Liver (tissue), 9 donors: Measurements from ENCODE around the gene RBMS3. TPM values are rescaled to one million over a fixed set of nuclear protein-coding genes. Genes with fewer than 3 reads are reported as not detected.

Experiments
- DNase-seq: peaks from one replicate; pipeline ENCODE4 v3.0.0-alpha.2; 2017; ENCODE audit warnings: low spot score
- H3K27ac ChIP-seq, 2 donors: one replicate each; pipeline ENCODE4 v1.7.0; 2013; ENCODE audit warnings: inconsistent platforms in 2 of 2, low read length in 2 of 2, control low read depth in 1 of 2, low read depth in 1 of 2, mild to moderate bottlenecking in 1 of 2
- H3K27me3 ChIP-seq, 4 donors: one replicate each; pipeline versions ENCODE4 v1.6.1 to v1.7.0; 2013; ENCODE audit warnings: low read length in 3 of 4, inconsistent platforms in 1 of 4, mild to moderate bottlenecking in 1 of 4, moderate library complexity in 1 of 4; ENCODE audit not compliant: control insufficient read depth in 4 of 4, insufficient read depth in 4 of 4
- H3K36me3 ChIP-seq, 4 donors: one replicate each; pipeline versions ENCODE4 v1.6.1 to v1.7.0; 2013; ENCODE audit warnings: low read length in 3 of 4, mild to moderate bottlenecking in 3 of 4, low read depth in 1 of 4, moderate library complexity in 1 of 4; ENCODE audit not compliant: control insufficient read depth in 4 of 4, insufficient read depth in 3 of 4
- H3K4me1 ChIP-seq, 4 donors: one replicate each; pipeline versions ENCODE4 v1.6.1 to v1.7.0; 2013; ENCODE audit warnings: low read length in 3 of 4, mild to moderate bottlenecking in 3 of 4, moderate library complexity in 1 of 4; ENCODE audit not compliant: control insufficient read depth in 4 of 4, insufficient read depth in 4 of 4
- H3K4me3 ChIP-seq, 3 donors: one replicate each; pipeline versions ENCODE4 v1.6.1 to v1.7.0; 2013; ENCODE audit warnings: low read length in 3 of 3, control low read depth in 1 of 3, low read depth in 1 of 3, mild to moderate bottlenecking in 1 of 3
- H3K9ac ChIP-seq, 2 donors: one replicate each; pipeline ENCODE4 v1.7.0; 2013; ENCODE audit warnings: low read length in 2 of 2, mild to moderate bottlenecking in 2 of 2, moderate library complexity in 2 of 2, control low read depth in 1 of 2, low read depth in 1 of 2
- H3K9me3 ChIP-seq, 4 donors: one replicate each; pipeline versions ENCODE4 v1.6.1 to v1.7.0; 2013; ENCODE audit warnings: low read length in 3 of 4; ENCODE audit not compliant: control insufficient read depth in 4 of 4
- ATF3 ChIP-seq: IDR thresholded peaks from 2 replicates; pipeline ENCODE4 v1.6.1; 2016; ENCODE audit warnings: antibody characterized with exemption
- CTCF ChIP-seq: fragments of 150-350 bp; IDR thresholded peaks from 2 replicates; pipeline ENCODE4 v1.5.1; 2017; ENCODE audit warnings: improper control_type of control experiment, low read depth, low read length; ENCODE audit not compliant: missing input control
- EGR1 ChIP-seq, 2 donors: IDR thresholded peaks; 2 replicates each; pipeline ENCODE4 v1.6.1; 2016 to 2018; ENCODE audit warnings: antibody characterized with exemption in 2 of 2, low read depth in 2 of 2
- FOXA2 ChIP-seq: IDR thresholded peaks from 2 replicates; pipeline ENCODE4 v1.6.1; 2016; ENCODE audit warnings: antibody characterized with exemption
- GABPA ChIP-seq, 2 donors: IDR thresholded peaks in 1 of 2; conservative IDR thresholded peaks in 1 of 2; 2 replicates each; pipeline ENCODE4 v1.6.1; 2016; ENCODE audit warnings: antibody characterized with exemption in 2 of 2, mild to moderate bottlenecking in 1 of 2, moderate library complexity in 1 of 2
- HNF4A ChIP-seq, 2 donors: conservative IDR thresholded peaks; 2 replicates each; pipeline ENCODE4 v1.6.1; 2016; ENCODE audit warnings: antibody characterized with exemption in 2 of 2, mild to moderate bottlenecking in 2 of 2
- HNF4G ChIP-seq: IDR thresholded peaks from 2 replicates; pipeline ENCODE4 v1.6.1; 2016; ENCODE audit warnings: antibody characterized with exemption
- JUND ChIP-seq, 2 donors: IDR thresholded peaks; 2 replicates each; pipeline ENCODE4 v1.6.1; 2016; ENCODE audit warnings: antibody characterized with exemption in 2 of 2
- MAX ChIP-seq: IDR thresholded peaks from 2 replicates; pipeline ENCODE4 v1.6.1; 2016; ENCODE audit warnings: antibody characterized with exemption
- RAD21 ChIP-seq, 2 donors: IDR thresholded peaks; 2 replicates each; pipeline ENCODE4 v1.6.1; 2016; ENCODE audit warnings: antibody characterized with exemption in 2 of 2, mild to moderate bottlenecking in 2 of 2
- REST ChIP-seq: IDR thresholded peaks from 2 replicates; pipeline ENCODE4 v1.6.1; 2016; ENCODE audit warnings: antibody characterized with exemption, mild to moderate bottlenecking
- RXRA ChIP-seq, 2 donors: IDR thresholded peaks; 2 replicates each; pipeline ENCODE4 v1.6.1; 2017 to 2018; ENCODE audit warnings: antibody characterized with exemption in 2 of 2, mild to moderate bottlenecking in 1 of 2
- SP1 ChIP-seq: IDR thresholded peaks from 2 replicates; pipeline ENCODE4 v1.6.1; 2018; ENCODE audit warnings: antibody characterized with exemption, mild to moderate bottlenecking
- ZBTB33 ChIP-seq: IDR thresholded peaks from 2 replicates; pipeline ENCODE4 v1.6.1; 2016; ENCODE audit warnings: antibody characterized with exemption
- WGBS: extraction: QIAGEN DNeasy Blood & Tissue Kit; methylation state at CpG from one replicate; pipeline ENCODE4 v1.1.7; 2013; 5-methylcytosine and 5-hydroxymethylcytosine counted together
- polyA plus RNA-seq, 2 donors: library from polyadenylated mRNA; stranded (reverse) in 1 of 2; unstranded in 1 of 2; fragments of 200-250 nt in 1 of 2; fragments of >200 nt in 1 of 2; fragmentation: Nextera tagmentation in 1 of 2; extraction: Ambion mirVana in 1 of 2; gene quantifications; one replicate each; pipeline versions ENCODE4 v1.2.1 to v1.2.3, GENCODE V29; 2013 to 2015
- total RNA-seq, 2 donors: library from RNA; depleted of rRNA; stranded (reverse); fragments of >200 nt; gene quantifications; one replicate each; pipeline ENCODE4 v1.2.3, GENCODE V29; 2014
- donor health status: healthy.
- donor health status: healthy.
- donor health status: healthy.
- donor health status: healthy.
- donor health status: healthy.

Gene RBMS3
- total and polyA plus RNA-seq, 4 donors: 1.2 to 14.9 (median 9.3) TPM

- no peak overlapping the region for H3K9ac ChIP-seq
- TF ChIP-seq CTCF (peak; percentile 66), RAD21 (IDR thresholded peaks at IDR 0.05) (peak; percentile 90 to 94), HNF4A (conservative IDR thresholded peaks at IDR 0.05) (no peak), MAX (peak; percentile 15), HNF4G (no peak), RXRA (IDR thresholded peaks at IDR 0.05) (no peak)
- no peak for DNase-seq
- H3K4me1 ChIP-seq: peaks cover 0 to 3% (median under 1%) of the 10 kb centered on the region in 4 donors
- H3K27me3 ChIP-seq: no peaks in the 10 kb centered on the region
- H3K9me3 ChIP-seq: no peaks in the 10 kb centered on the region
- 38% methylated on average over 2 of the region's 2 CpGs for WGBS
- H3K36me3 ChIP-seq: no peaks in the 10 kb centered on the region
- no peak overlapping the region for H3K4me3 ChIP-seq
- H3K27ac ChIP-seq: no peak overlapping the region
Observed at GRCh38 chr3:29764603-29765254, 483.9 kb downstream of the RBMS3 start.

- no peak overlapping the region for H3K9ac ChIP-seq
- 81% methylated on average over 3 of the region's 3 CpGs for WGBS
- H3K4me1 ChIP-seq: no peaks in the 10 kb centered on the region
- H3K4me3 ChIP-seq: no peak overlapping the region
- H3K9me3 ChIP-seq: no peaks in the 10 kb centered on the region
- TF ChIP-seq SP1: no peak
- TF ChIP-seq EGR1 (IDR thresholded peaks at IDR 0.05; ENCODE audit: low read depth in 2 of 2): no peak
- no peak for TF ChIP-seq RAD21 (IDR thresholded peaks at IDR 0.05)
- no peak for TF ChIP-seq GABPA (IDR thresholded peaks at IDR 0.05 in 1 of 2, conservative IDR thresholded peaks at IDR 0.05 in 1 of 2)
- TF ChIP-seq ZBTB33: no peak
- no peak for TF ChIP-seq RXRA (IDR thresholded peaks at IDR 0.05)
- no peak for TF ChIP-seq ATF3
- TF ChIP-seq HNF4G: no peak
- TF ChIP-seq REST: no peak
- no peak for TF ChIP-seq FOXA2
- no peak for TF ChIP-seq MAX
- TF ChIP-seq CTCF: no peak
- TF ChIP-seq HNF4A (conservative IDR thresholded peaks at IDR 0.05): no peak
- TF ChIP-seq JUND (IDR thresholded peaks at IDR 0.05): no peak
- no peak overlapping the region for H3K27ac ChIP-seq
- no peak for DNase-seq
- H3K27me3 ChIP-seq: no peaks in the 10 kb centered on the region
- no peaks in the 10 kb centered on the region for H3K36me3 ChIP-seq
Observed at GRCh38 chr3:29771602-29772001, 490.7 kb downstream of the RBMS3 start.
